HepG2 (cell line): Measurements from ENCODE around the gene ADAR. TPM values are rescaled to one million over a fixed set of nuclear protein-coding genes. Genes with fewer than 3 reads are reported as not detected.
A peak's percentile ranks its signal among the peaks of the same experiment; 100 is the strongest.

Source experiments
- HDAC2 ChIP-seq: sonication (generic); formaldehyde crosslinking; IDR thresholded peaks from 2 replicates; pipeline ENCODE4 v1.4.0; 2020; ENCODE audit warnings: missing genetic modification reagents
- SOX13 ChIP-seq, 3 experiments: fragments of 450-650 bp in 1 of 3; sonication (generic) in 1 of 3; formaldehyde crosslinking in 1 of 3; IDR thresholded peaks in 2 of 3; conservative IDR thresholded peaks in 1 of 3; 2 replicates each; pipeline versions ENCODE4 v1.5.0 to v1.6.1; 2016 to 2020; ENCODE audit warnings: antibody characterized with exemption in 1 of 3, mild to moderate bottlenecking in 1 of 3, missing compliant biosample characterization in 1 of 3, missing genetic modification reagents in 1 of 3, moderate library complexity in 1 of 3
- XBP1 ChIP-seq: sonication (generic); formaldehyde crosslinking; IDR thresholded peaks from 2 replicates; pipeline ENCODE4 v1.5.0; 2020; ENCODE audit warnings: missing genetic modification reagents
- ZC3H4 ChIP-seq: sonication (generic); formaldehyde crosslinking; IDR thresholded peaks from 2 replicates; pipeline ENCODE4 v1.4.0; 2020; ENCODE audit warnings: missing genetic modification reagents, borderline replicate concordance
- ZNF224 ChIP-seq: sonication (generic); formaldehyde crosslinking; IDR thresholded peaks from 2 replicates; pipeline ENCODE4 v1.5.0; 2020; ENCODE audit warnings: mild to moderate bottlenecking, missing genetic modification reagents
- ZNF773 ChIP-seq: sonication (generic); formaldehyde crosslinking; IDR thresholded peaks from 2 replicates; pipeline ENCODE4 v1.4.0; 2020; ENCODE audit warnings: missing genetic modification reagents, borderline replicate concordance
- ZNF841 ChIP-seq: sonication (generic); formaldehyde crosslinking; IDR thresholded peaks from 2 replicates; pipeline ENCODE4 v1.8.1; 2023; ENCODE audit warnings: missing genetic modification reagents, borderline replicate concordance
- polyA plus RNA-seq, 8 experiments: library from polyadenylated mRNA; depleted of rRNA in 3 of 8; stranded (reverse) in 7 of 8; unstranded in 1 of 8; fragments of >200 nt; fragmentation: Illumina TruSeq in 4 of 8; extraction: Trizol in 4 of 8; gene quantifications; 2 replicates each; pipeline versions ENCODE4 v1.2.1 to v1.2.3, GENCODE V29; 2011 to 2016; ENCODE audit warnings: low read depth in 4 of 8, missing spikeins in 1 of 8, mixed read lengths in 1 of 8; ENCODE audit not compliant: insufficient read depth in 1 of 8
- total RNA-seq, 5 experiments: library from RNA; depleted of rRNA; stranded (reverse); fragments of >200 nt; fragmentation: Illumina TruSeq; extraction: Trizol; gene quantifications; 2 replicates each; pipeline ENCODE4 v1.2.3, GENCODE V29; 2016; ENCODE audit warnings: low read depth in 1 of 5
- TF ChIP-seq, protein P1 (sequence below): sonication (generic); formaldehyde crosslinking; IDR thresholded peaks from 2 replicates; pipeline ENCODE4 v1.4.0; 2020; ENCODE audit warnings: missing genetic modification reagents; ENCODE audit errors: not compliant biosample characterization
- TF ChIP-seq, protein P2 (sequence below): sonication (generic); formaldehyde crosslinking; IDR thresholded peaks from 2 replicates; pipeline ENCODE4 v1.4.0; 2020; ENCODE audit warnings: missing genetic modification reagents
- TF ChIP-seq, protein P3 (sequence below): sonication (generic); formaldehyde crosslinking; IDR thresholded peaks from 2 replicates; pipeline ENCODE4 v1.5.1; 2020; ENCODE audit warnings: missing genetic modification reagents, mild to moderate bottlenecking, borderline replicate concordance
- TF ChIP-seq, protein P4 (sequence below): sonication (generic); formaldehyde crosslinking; IDR thresholded peaks from 2 replicates; pipeline ENCODE4 v1.5.1; 2020; ENCODE audit warnings: mild to moderate bottlenecking, missing genetic modification reagents, borderline replicate concordance
- TF ChIP-seq, protein P5 (sequence below): sonication (generic); formaldehyde crosslinking; IDR thresholded peaks from 2 replicates; pipeline ENCODE4 v1.8.0; 2022; ENCODE audit warnings: mild to moderate bottlenecking, missing genetic modification reagents, moderate library complexity
- TF ChIP-seq, protein P6 (sequence below): sonication (generic); formaldehyde crosslinking; IDR thresholded peaks from 2 replicates; pipeline ENCODE4 v1.4.0; 2020; ENCODE audit warnings: missing genetic modification reagents, borderline replicate concordance

ADAR gene
- total and polyA plus RNA-seq, 2 of the 13 experiments (the other 11 are each of a cell fraction or from before 2014, with no cell fraction given), result 70.8 to 86.2 TPM

DNA sequence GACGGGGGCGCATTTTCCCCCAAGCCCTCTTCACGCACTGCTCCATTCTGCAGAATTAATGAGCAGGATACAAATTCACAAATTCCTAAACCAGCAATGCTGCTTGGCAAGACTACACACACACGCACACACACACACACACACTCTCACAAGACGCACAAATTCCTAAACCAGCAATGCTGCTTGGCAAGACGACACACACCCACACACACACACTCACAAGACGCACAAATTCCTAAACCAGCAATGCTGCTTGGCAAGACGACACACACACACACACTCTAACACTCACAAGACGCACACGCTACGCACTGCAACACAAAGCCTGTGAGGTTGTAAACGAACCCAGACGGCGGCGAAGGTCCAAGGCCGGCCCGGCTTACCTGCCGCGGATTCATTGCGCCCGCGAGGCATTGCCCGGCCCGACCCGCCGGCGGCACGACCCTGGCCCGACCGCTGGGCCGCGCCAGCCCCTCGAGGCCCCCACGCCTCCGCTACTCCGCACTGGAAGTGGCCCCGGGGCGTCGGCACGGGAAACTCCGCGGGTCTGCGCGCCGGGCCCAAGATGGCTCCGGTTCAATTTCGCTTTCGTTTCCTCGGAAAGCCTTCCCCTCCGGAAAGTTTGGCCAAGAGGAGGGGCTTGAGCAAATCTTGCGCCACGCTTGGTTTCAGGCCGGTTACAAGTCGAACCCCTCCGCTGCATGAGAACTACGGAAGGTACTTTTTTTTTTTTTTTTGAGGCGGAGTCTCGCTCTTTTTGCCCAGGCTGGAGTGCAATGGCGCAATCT, at the start of gene ADAR (continued):
- TF ChIP-seq ZNF224 (CRISPR knock-in tag), result peak; percentile 28; the same call in 1 of the 2 replicates
- TF ChIP-seq ZNF773 (CRISPR knock-in tag), result no peak
- TF ChIP-seq, protein P1, sequence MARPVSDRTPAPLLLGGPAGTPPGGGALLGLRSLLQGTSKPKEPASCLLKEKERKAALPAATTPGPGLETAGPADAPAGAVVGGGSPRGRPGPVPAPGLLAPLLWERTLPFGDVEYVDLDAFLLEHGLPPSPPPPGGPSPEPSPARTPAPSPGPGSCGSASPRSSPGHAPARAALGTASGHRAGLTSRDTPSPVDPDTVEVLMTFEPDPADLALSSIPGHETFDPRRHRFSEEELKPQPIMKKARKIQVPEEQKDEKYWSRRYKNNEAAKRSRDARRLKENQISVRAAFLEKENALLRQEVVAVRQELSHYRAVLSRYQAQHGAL (CRISPR knock-in tag), result no peak
- TF ChIP-seq, protein P2, sequence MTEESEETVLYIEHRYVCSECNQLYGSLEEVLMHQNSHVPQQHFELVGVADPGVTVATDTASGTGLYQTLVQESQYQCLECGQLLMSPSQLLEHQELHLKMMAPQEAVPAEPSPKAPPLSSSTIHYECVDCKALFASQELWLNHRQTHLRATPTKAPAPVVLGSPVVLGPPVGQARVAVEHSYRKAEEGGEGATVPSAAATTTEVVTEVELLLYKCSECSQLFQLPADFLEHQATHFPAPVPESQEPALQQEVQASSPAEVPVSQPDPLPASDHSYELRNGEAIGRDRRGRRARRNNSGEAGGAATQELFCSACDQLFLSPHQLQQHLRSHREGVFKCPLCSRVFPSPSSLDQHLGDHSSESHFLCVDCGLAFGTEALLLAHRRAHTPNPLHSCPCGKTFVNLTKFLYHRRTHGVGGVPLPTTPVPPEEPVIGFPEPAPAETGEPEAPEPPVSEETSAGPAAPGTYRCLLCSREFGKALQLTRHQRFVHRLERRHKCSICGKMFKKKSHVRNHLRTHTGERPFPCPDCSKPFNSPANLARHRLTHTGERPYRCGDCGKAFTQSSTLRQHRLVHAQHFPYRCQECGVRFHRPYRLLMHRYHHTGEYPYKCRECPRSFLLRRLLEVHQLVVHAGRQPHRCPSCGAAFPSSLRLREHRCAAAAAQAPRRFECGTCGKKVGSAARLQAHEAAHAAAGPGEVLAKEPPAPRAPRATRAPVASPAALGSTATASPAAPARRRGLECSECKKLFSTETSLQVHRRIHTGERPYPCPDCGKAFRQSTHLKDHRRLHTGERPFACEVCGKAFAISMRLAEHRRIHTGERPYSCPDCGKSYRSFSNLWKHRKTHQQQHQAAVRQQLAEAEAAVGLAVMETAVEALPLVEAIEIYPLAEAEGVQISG (CRISPR knock-in tag), result peak; percentile 59
- TF ChIP-seq SOX13 (IDR thresholded peaks at IDR 0.05), result no peak
- TF ChIP-seq SOX13 (CRISPR knock-in tag; conservative IDR thresholded peaks at IDR 0.05 in 1 of 2, IDR thresholded peaks at IDR 0.05 in 1 of 2), result no peak; a peak in 1 of 4 replicates
- no peak for TF ChIP-seq ZNF841
- no peak for TF ChIP-seq XBP1
- TF ChIP-seq, protein P3, sequence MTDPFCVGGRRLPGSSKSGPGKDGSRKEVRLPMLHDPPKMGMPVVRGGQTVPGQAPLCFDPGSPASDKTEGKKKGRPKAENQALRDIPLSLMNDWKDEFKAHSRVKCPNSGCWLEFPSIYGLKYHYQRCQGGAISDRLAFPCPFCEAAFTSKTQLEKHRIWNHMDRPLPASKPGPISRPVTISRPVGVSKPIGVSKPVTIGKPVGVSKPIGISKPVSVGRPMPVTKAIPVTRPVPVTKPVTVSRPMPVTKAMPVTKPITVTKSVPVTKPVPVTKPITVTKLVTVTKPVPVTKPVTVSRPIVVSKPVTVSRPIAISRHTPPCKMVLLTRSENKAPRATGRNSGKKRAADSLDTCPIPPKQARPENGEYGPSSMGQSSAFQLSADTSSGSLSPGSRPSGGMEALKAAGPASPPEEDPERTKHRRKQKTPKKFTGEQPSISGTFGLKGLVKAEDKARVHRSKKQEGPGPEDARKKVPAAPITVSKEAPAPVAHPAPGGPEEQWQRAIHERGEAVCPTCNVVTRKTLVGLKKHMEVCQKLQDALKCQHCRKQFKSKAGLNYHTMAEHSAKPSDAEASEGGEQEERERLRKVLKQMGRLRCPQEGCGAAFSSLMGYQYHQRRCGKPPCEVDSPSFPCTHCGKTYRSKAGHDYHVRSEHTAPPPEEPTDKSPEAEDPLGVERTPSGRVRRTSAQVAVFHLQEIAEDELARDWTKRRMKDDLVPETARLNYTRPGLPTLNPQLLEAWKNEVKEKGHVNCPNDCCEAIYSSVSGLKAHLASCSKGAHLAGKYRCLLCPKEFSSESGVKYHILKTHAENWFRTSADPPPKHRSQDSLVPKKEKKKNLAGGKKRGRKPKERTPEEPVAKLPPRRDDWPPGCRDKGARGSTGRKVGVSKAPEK (CRISPR knock-in tag), result no peak
- TF ChIP-seq, protein P4, sequence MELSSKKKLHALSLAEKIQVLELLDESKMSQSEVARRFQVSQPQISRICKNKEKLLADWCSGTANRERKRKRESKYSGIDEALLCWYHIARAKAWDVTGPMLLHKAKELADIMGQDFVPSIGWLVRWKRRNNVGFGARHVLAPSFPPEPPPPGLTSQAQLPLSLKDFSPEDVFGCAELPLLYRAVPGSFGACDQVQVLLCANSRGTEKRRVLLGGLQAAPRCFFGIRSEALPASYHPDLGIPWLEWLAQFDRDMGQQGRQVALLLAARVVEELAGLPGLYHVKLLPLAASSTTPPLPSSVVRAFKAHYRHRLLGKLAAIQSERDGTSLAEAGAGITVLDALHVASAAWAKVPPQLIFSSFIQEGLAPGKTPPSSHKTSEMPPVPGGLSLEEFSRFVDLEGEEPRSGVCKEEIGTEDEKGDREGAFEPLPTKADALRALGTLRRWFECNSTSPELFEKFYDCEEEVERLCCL (CRISPR knock-in tag), result no peak
- 0 out of 2 replicates have a peak, but pooled peaks have one; percentile 20 for TF ChIP-seq HDAC2
- TF ChIP-seq, protein P5, sequence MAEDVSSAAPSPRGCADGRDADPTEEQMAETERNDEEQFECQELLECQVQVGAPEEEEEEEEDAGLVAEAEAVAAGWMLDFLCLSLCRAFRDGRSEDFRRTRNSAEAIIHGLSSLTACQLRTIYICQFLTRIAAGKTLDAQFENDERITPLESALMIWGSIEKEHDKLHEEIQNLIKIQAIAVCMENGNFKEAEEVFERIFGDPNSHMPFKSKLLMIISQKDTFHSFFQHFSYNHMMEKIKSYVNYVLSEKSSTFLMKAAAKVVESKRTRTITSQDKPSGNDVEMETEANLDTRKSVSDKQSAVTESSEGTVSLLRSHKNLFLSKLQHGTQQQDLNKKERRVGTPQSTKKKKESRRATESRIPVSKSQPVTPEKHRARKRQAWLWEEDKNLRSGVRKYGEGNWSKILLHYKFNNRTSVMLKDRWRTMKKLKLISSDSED (CRISPR knock-in tag), result no peak
- TF ChIP-seq ZC3H4, result no peak
- TF ChIP-seq, protein P6, sequence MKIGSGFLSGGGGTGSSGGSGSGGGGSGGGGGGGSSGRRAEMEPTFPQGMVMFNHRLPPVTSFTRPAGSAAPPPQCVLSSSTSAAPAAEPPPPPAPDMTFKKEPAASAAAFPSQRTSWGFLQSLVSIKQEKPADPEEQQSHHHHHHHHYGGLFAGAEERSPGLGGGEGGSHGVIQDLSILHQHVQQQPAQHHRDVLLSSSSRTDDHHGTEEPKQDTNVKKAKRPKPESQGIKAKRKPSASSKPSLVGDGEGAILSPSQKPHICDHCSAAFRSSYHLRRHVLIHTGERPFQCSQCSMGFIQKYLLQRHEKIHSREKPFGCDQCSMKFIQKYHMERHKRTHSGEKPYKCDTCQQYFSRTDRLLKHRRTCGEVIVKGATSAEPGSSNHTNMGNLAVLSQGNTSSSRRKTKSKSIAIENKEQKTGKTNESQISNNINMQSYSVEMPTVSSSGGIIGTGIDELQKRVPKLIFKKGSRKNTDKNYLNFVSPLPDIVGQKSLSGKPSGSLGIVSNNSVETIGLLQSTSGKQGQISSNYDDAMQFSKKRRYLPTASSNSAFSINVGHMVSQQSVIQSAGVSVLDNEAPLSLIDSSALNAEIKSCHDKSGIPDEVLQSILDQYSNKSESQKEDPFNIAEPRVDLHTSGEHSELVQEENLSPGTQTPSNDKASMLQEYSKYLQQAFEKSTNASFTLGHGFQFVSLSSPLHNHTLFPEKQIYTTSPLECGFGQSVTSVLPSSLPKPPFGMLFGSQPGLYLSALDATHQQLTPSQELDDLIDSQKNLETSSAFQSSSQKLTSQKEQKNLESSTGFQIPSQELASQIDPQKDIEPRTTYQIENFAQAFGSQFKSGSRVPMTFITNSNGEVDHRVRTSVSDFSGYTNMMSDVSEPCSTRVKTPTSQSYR (CRISPR knock-in tag), result no peak
